ENCODE data around the gene CRTAC1. TPM values are rescaled to one million over a fixed set of nuclear protein-coding genes. Genes with fewer than 3 reads are reported as not detected.

Gene CRTAC1
- total RNA-seq, 1 donor from 2014 or later, result 0.66 TPM

- TF ChIP-seq EZH2 (IDR thresholded peaks at IDR 0.05; ENCODE audit: insufficient read depth, low read length) (no peak), CTCF (IDR thresholded peaks at IDR 0.05; ENCODE audit: insufficient read depth, low read depth, low read length) (peak; percentile 84)
- Mint-ChIP-seq H3K4me3 (ENCODE audit: unreplicated experiment) (no peak overlapping the region), H3K27me3 (ENCODE audit: low read depth, unreplicated experiment) (peaks cover 55% of the 10 kb centered on the region), H3K9me3 (ENCODE audit: unreplicated experiment) (no peaks in the 10 kb centered on the region), H3K4me1 (ENCODE audit: low read depth, unreplicated experiment) (peaks cover 5% of the 10 kb centered on the region), H3K36me3 (ENCODE audit: low read depth, unreplicated experiment) (no peaks in the 10 kb centered on the region), H3K27ac (ENCODE audit: unreplicated experiment) (no peak overlapping the region)
- no peaks in the 10 kb centered on the region for H3K4me1 ChIP-seq (ENCODE audit: insufficient read depth, low read length)
- no peak overlapping the region for H3K4me3 ChIP-seq (ENCODE audit: insufficient read depth, low read depth, low read length)
- DNase-seq (ENCODE audit: low read depth) (peak; percentile 26), FAIRE-seq (no peak)
- H3K9ac ChIP-seq (ENCODE audit: low read length), result no peak overlapping the region
- H3K79me2 ChIP-seq (ENCODE audit: insufficient read depth, low read length), result no peaks in the 10 kb centered on the region
- no peaks in the 10 kb centered on the region for H3K9me3 ChIP-seq (ENCODE audit: insufficient read depth, low read depth, low read length)
- no peaks in the 10 kb centered on the region for H3K36me3 ChIP-seq (ENCODE audit: insufficient read depth, low read length)
- peaks cover 18% of the 10 kb centered on the region for H3K27me3 ChIP-seq (ENCODE audit: insufficient read depth, low read length)
- H3K4me2 ChIP-seq (ENCODE audit: low read length), result no peak overlapping the region
- no peak overlapping the region for H2AFZ ChIP-seq (ENCODE audit: low read depth, low read length)
- H3K27ac ChIP-seq (ENCODE audit: low read depth, low read length), result no peak overlapping the region
- H4K20me1 ChIP-seq (ENCODE audit: insufficient read depth, low read length), result no peaks in the 10 kb centered on the region
These were observed 15.5 kb upstream of the CRTAC1 start for GRCh38 chr10:98045785-98046389.

DNA sequence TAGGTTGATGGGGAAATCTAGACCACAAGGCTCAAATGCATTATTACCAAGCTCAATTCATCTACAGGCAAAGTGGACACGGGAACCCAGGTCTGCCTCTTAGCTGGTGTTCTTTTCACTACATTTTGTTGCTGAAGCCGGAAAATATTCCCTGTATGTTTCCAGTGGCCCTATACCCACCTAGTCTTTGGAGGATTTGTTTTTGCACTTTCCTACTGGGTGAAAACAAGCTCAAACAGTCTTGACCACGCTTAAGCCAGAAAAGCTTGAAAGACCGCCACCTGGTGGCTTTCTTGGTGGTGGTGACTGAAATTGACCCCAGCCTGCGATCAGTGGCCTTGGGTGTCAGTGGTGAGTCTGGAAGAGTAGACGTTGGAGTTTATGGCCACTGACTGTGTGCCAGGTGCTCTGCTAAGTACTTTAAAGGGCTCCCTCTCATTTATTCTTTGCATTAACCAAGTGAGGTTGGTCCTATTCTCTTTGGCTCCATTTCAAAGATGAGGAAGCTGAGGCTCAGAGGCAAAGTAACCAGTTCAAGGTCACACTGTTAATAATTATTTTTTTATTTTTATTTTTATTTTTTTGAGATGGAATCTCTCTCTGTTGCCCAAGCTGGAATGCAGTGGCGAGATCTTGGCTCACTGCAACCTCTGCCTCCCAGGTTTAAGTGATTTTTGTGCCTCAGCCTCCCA lies 11.1 kb upstream of the CRTAC1 start:
- peak; percentile 14 for DNase-seq (ENCODE audit: low read depth)
- H3K36me3 Mint-ChIP-seq (ENCODE audit: low read depth, unreplicated experiment), result no peaks in the 10 kb centered on the region
- Histone ChIP-seq H3K4me3 (ENCODE audit: insufficient read depth, low read depth, low read length) (no peak overlapping the region), H3K9ac (ENCODE audit: low read length) (no peak overlapping the region), H2AFZ (ENCODE audit: low read depth, low read length) (no peak overlapping the region), H3K27ac (ENCODE audit: low read depth, low read length) (no peak overlapping the region), H4K20me1 (ENCODE audit: insufficient read depth, low read length) (no peaks in the 10 kb centered on the region), H3K4me2 (ENCODE audit: low read length) (no peak overlapping the region), H3K4me1 (ENCODE audit: insufficient read depth, low read length) (no peaks in the 10 kb centered on the region), H3K9me3 (ENCODE audit: insufficient read depth, low read depth, low read length) (no peaks in the 10 kb centered on the region), H3K36me3 (ENCODE audit: insufficient read depth, low read length) (no peaks in the 10 kb centered on the region), H3K27me3 (ENCODE audit: insufficient read depth, low read length) (peaks cover 29% of the 10 kb centered on the region), H3K79me2 (ENCODE audit: insufficient read depth, low read length) (no peaks in the 10 kb centered on the region)
- no peak for TF ChIP-seq EZH2 (IDR thresholded peaks at IDR 0.05; ENCODE audit: insufficient read depth, low read length)
- peak; percentile 63 for TF ChIP-seq CTCF (IDR thresholded peaks at IDR 0.05; ENCODE audit: insufficient read depth, low read depth, low read length)
- no peaks in the 10 kb centered on the region for H3K9me3 Mint-ChIP-seq (ENCODE audit: unreplicated experiment)
- no peak for FAIRE-seq
- peaks cover 8% of the 10 kb centered on the region for H3K4me1 Mint-ChIP-seq (ENCODE audit: low read depth, unreplicated experiment)
- peaks cover 85% of the 10 kb centered on the region for H3K27me3 Mint-ChIP-seq (ENCODE audit: low read depth, unreplicated experiment)
- no peak overlapping the region for H3K27ac Mint-ChIP-seq (ENCODE audit: unreplicated experiment)
- no peak overlapping the region for H3K4me3 Mint-ChIP-seq (ENCODE audit: unreplicated experiment)

All from astrocyte (in vitro differentiated cells and primary cell).